Panc1 (cell line): ENCODE data around the gene MEGF6. TPM values are rescaled to one million over a fixed set of nuclear protein-coding genes. Genes with fewer than 3 reads are reported as not detected.

Source experiments
- ATAC-seq: fragments of 200-7000 bp; cut with Tn5 transposase; 2 replicates; pipeline ENCODE4 v1.9.1; 2020; ENCODE audit warnings: mild to moderate bottlenecking, moderate library complexity
- BruUV-seq: library from RNA; stranded (reverse); fragments of 400-500 nt; replicated peaks from 2 replicates; lab custom pipeline; 2021; lab: Mats Ljungman, UMichigan
- CTCF ChIA-PET: fragments of 300-600 bp; sonication (Branson Sonifier 250); formaldehyde crosslinking; loops from one replicate; lab custom pipeline; 2022; ENCODE audit warnings: antibody characterized with exemption; lab: Charles Lee
- POLR2A ChIA-PET: fragments of 300-600 bp; sonication (Branson Sonifier 250); formaldehyde crosslinking; loops from one replicate; lab custom pipeline; 2022; ENCODE audit warnings: antibody characterized with exemption; lab: Charles Lee
- DNase-seq: peaks from one replicate; pipeline ENCODE4 v3.0.0-alpha.2; 2010; ENCODE audit warnings: low read depth, low spot score
- H3K27ac ChIP-seq: 2 replicates; pipeline ENCODE4 v1.5.1; 2011; ENCODE audit warnings: mild to moderate bottlenecking, low read length, inconsistent platforms
- H3K27me3 ChIP-seq: fragments of 200-500 bp; sonication (Bioruptor generic); 2 replicates; pipeline ENCODE4 v1.6.0; 2014; ENCODE audit warnings: low read length, inconsistent platforms; ENCODE audit not compliant: control insufficient read depth, insufficient read depth
- H3K36me3 ChIP-seq: fragments of 200-500 bp; sonication (Bioruptor generic); 2 replicates; pipeline ENCODE4 v1.5.1; 2014; ENCODE audit warnings: inconsistent platforms, mild to moderate bottlenecking, low read length, moderate library complexity; ENCODE audit not compliant: control insufficient read depth, insufficient read depth
- H3K4me1 ChIP-seq: 2 replicates; pipeline ENCODE4 v1.5.1; 2011; ENCODE audit warnings: inconsistent platforms, mild to moderate bottlenecking, low read length, moderate library complexity; ENCODE audit not compliant: control insufficient read depth, insufficient read depth
- H3K4me3 ChIP-seq, 2 experiments: 2 replicates each; pipeline ENCODE4 v1.5.1; 2011 to 2012; ENCODE audit warnings: low read depth in 2 of 2, low read length in 2 of 2, mild to moderate bottlenecking in 2 of 2, inconsistent platforms in 1 of 2, moderate library complexity in 1 of 2
- H3K9me3 ChIP-seq: fragments of 200-500 bp; sonication (Bioruptor generic); 2 replicates; pipeline ENCODE4 v1.5.1; 2014; ENCODE audit warnings: low read depth, mild to moderate bottlenecking, inconsistent platforms, low read length, moderate library complexity; ENCODE audit not compliant: control insufficient read depth, insufficient read depth
- POLR2AphosphoS5 ChIP-seq: IDR thresholded peaks from 2 replicates; pipeline ENCODE4 v1.6.1; 2012; ENCODE audit warnings: mild to moderate bottlenecking, low read depth, low read length, moderate library complexity
- SIN3A ChIP-seq: IDR thresholded peaks from 2 replicates; pipeline ENCODE4 v1.6.1; 2012; ENCODE audit warnings: low read depth, mild to moderate bottlenecking, low read length, moderate library complexity, borderline replicate concordance; ENCODE audit not compliant: insufficient read depth
- TCF7L2 ChIP-seq: IDR thresholded peaks from 2 replicates; pipeline ENCODE4 v1.6.1; 2011; ENCODE audit warnings: mild to moderate bottlenecking, low read depth, low read length, inconsistent platforms
- in situ Hi-C: cut with HindIII; loops from 2 replicates; pipeline ENCODE4 v1.10.0; 2016; ENCODE audit warnings: low sequenced_read_pairs, low pct_unique_long_range_greater_than_20kb
- intact Hi-C: fragments of 100-400 bp; cut with micrococcal nuclease; formaldehyde crosslinking; loops from one replicate; pipeline ENCODE4 v1.10.0; 2022; ENCODE audit not compliant: unreplicated experiment
- total RNA-seq: library from RNA; stranded (reverse); gene quantifications from one replicate; pipeline ENCODE4 v1.2.1, GENCODE V29; 2021; ENCODE audit not compliant: unreplicated experiment
- TF ChIP-seq, protein P1 (sequence below): fragments of 450-650 bp; IDR thresholded peaks from 2 replicates; pipeline ENCODE4 v1.5.1; 2017; ENCODE audit warnings: mild to moderate bottlenecking
- TF ChIP-seq, protein P2 (sequence below), 2 experiments: IDR thresholded peaks; 2 replicates each; pipeline ENCODE4 v1.6.1; 2011 to 2012; ENCODE audit warnings: low read depth in 2 of 2, control low read depth in 1 of 2, low read length in 1 of 2, mild to moderate bottlenecking in 1 of 2, moderate library complexity in 1 of 2; ENCODE audit not compliant: insufficient read depth in 1 of 2

Gene MEGF6
- total RNA-seq, 1 experiment from 2014 or later: 32.6 TPM

DNA sequence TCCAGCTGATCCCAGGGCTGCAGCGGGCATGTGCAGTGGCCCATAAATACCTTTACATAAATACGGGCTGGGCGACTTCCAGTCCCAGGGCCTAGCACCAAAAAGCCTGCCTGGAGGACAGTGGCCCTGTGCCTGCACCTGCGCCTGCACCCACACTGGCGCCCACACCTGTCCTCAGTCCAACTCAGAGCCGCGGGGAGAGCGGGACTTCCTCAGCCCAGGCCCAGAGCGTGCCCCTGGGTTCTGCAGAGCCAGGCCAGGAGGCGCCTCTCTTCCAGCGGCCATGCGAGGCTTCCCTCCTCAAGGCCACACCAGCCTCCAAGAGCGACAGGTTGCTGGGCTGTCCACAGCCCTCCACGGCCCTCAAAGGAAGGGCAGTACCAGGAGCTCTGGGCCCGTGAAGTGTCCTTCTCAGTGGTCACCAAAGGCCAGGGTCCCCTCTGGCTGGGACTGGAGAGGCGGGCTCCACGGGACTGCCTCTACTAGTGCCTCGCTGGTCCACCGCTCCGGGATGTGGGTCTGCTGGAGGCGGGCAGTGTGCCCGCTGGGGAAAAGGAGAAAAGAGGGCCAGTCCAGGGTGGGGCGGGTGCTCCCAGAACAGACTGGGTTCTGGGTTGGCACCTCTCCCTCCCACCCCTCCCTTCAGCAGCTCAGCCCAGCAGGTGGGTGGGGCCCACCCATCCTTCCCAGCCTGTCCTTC, 121.1 kb downstream of the MEGF6 start:
- intact Hi-C loops: loop anchor here (2.0 to 10.0 kb wide), 2 partner anchors 75 to 131 kb away; no protein-coding TSS in a partner anchor
- Histone ChIP-seq H3K36me3 (no peaks in the 10 kb centered on the region), H3K27ac (no peak overlapping the region), H3K4me1 (no peaks in the 10 kb centered on the region), H3K4me3 (no peak overlapping the region), H3K27me3 (no peaks in the 10 kb centered on the region), H3K9me3 (no peaks in the 10 kb centered on the region)
- POLR2A ChIA-PET: no interaction called here
- no TSS peak for BruUV-seq
- CTCF ChIA-PET: interaction anchor here (0.6 to 1.5 kb wide), 4 partner anchors 74 to 248 kb away, joined by 3 to 14 read pairs (median 8); no protein-coding TSS in a partner anchor
- DNase-seq: no peak
- in situ Hi-C loops: no loop called here
- TF ChIP-seq SIN3A (no peak), POLR2AphosphoS5 (no peak), TCF7L2 (no peak)
- TF ChIP-seq, protein P1, sequence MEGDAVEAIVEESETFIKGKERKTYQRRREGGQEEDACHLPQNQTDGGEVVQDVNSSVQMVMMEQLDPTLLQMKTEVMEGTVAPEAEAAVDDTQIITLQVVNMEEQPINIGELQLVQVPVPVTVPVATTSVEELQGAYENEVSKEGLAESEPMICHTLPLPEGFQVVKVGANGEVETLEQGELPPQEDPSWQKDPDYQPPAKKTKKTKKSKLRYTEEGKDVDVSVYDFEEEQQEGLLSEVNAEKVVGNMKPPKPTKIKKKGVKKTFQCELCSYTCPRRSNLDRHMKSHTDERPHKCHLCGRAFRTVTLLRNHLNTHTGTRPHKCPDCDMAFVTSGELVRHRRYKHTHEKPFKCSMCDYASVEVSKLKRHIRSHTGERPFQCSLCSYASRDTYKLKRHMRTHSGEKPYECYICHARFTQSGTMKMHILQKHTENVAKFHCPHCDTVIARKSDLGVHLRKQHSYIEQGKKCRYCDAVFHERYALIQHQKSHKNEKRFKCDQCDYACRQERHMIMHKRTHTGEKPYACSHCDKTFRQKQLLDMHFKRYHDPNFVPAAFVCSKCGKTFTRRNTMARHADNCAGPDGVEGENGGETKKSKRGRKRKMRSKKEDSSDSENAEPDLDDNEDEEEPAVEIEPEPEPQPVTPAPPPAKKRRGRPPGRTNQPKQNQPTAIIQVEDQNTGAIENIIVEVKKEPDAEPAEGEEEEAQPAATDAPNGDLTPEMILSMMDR: no peak
- TF ChIP-seq, protein P2, sequence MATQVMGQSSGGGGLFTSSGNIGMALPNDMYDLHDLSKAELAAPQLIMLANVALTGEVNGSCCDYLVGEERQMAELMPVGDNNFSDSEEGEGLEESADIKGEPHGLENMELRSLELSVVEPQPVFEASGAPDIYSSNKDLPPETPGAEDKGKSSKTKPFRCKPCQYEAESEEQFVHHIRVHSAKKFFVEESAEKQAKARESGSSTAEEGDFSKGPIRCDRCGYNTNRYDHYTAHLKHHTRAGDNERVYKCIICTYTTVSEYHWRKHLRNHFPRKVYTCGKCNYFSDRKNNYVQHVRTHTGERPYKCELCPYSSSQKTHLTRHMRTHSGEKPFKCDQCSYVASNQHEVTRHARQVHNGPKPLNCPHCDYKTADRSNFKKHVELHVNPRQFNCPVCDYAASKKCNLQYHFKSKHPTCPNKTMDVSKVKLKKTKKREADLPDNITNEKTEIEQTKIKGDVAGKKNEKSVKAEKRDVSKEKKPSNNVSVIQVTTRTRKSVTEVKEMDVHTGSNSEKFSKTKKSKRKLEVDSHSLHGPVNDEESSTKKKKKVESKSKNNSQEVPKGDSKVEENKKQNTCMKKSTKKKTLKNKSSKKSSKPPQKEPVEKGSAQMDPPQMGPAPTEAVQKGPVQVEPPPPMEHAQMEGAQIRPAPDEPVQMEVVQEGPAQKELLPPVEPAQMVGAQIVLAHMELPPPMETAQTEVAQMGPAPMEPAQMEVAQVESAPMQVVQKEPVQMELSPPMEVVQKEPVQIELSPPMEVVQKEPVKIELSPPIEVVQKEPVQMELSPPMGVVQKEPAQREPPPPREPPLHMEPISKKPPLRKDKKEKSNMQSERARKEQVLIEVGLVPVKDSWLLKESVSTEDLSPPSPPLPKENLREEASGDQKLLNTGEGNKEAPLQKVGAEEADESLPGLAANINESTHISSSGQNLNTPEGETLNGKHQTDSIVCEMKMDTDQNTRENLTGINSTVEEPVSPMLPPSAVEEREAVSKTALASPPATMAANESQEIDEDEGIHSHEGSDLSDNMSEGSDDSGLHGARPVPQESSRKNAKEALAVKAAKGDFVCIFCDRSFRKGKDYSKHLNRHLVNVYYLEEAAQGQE (IDR thresholded peaks at IDR 0.05; ENCODE audit: insufficient read depth in 1 of 2, low read depth in 2 of 2, low read length in 1 of 2): no peak
- ATAC-seq: no peak

DNA sequence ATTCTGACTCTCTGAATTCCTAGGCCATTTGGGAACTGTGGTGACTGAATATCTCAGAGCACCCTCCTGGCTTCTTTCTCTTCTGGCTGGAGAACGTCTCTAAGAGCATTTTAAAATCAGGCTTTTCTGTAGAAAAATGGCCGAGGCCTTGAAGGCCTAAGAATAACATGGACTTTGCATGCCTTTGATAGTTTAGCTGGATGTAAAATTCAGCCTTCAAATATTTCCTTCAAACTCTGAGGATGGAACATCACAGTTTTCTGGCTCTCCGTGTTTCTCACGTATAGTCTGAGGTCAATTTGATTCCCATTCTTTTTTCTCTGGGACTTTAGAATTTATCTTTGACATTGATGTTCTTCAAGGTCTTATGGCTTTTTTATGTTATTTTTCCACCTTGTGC, 122.9 kb downstream of the MEGF6 start:
- H3K27me3 ChIP-seq: no peaks in the 10 kb centered on the region
- TF ChIP-seq, protein P2 (IDR thresholded peaks at IDR 0.05; ENCODE audit: insufficient read depth in 1 of 2, low read depth in 2 of 2, low read length in 1 of 2): no peak
- TF ChIP-seq TCF7L2 (no peak), POLR2AphosphoS5 (no peak), SIN3A (no peak)
- TF ChIP-seq, protein P1: no peak
- H3K4me1 ChIP-seq: no peaks in the 10 kb centered on the region
- in situ Hi-C loops: no loop called here
- H3K4me3 ChIP-seq: no peak overlapping the region
- H3K27ac ChIP-seq: no peak overlapping the region
- no peak for DNase-seq
- no peaks in the 10 kb centered on the region for H3K36me3 ChIP-seq
- no peaks in the 10 kb centered on the region for H3K9me3 ChIP-seq
- ATAC-seq: no peak
- intact Hi-C loops: no loop called here
- ChIA-PET CTCF (interaction anchor here (1.5 kb wide), 1 partner anchor 35 kb away, joined by 6 read pairs; no protein-coding TSS in a partner anchor), POLR2A (no interaction called here)
- BruUV-seq: TSS peak; percentile 89
